ENCODE data around the gene CREM.
"Not testable (repeated sequence)": the region's sequence is repeated elsewhere in the genome, so short reads cannot be mapped to it uniquely, and the experiment has no call there.

Gene CREM

DNA sequence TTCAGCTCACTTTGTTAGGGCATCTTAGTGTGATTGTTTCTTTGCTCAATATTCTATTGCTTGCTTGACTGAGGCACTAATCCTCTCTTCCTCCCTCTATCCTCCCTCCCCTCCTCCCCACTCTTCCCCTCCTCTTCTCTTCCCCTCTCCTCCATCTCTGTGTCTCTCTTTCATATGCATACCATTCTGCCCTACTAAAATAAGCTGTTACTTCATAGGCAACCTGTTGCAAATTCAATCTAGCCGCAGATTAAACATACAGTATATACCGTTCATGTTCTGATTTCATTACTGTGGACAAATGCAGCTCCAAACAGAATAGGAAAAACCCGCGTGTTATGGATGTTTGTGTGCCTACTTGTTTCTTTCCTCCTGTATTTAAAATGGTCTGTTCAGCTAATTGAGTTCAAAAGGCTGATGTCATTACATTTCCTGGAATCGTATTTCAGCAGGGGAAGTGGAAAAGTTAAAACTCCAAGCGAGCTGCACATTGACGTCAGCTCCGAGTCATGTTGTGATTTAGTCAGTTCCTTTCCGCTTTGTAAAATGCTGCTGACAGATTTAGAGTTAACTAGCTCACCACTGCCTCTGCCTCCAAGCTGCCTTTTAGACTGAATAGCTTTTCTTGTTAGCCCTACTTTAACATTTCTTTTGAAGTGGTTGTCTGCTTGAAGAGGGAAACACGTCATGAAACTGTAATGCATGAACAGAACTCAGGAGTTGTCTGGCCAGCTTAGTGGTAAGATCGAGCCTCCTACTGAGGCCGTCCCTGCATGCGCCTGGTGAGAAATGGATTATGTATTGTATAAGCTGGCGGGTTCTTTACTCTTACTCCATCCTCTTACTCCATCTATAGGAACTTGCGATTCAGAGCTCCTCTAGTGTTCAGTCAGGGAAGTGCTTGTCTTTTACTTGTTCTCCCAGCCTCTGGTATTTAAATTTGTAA lies 69.0 kb downstream of the CREM start:
- peak; percentile 47 for DNase-seq

DNA sequence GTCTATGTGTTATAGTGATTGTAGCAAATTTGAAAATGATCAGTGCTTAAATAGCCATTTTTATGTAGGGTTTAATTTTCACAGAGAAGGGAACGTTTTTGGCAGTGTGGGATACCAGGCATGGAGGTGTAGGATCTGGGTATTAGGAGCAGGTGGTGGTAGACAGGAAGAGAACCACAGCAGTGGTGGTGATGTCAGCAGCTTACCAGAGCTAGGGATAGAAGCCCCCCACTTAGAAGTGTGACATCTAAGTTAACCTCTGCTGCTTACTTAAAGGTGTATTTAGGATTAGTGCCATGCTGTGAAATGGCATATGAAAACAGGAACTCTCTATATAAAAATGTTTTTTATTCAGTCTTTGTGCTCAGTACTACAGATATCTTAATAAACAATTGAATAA lies 73.8 kb downstream of the CREM start:
- no peak for DNase-seq

GRCh38 chr10:35201234-35201633 lies 74.6 kb downstream of the CREM start:
- no peak for DNase-seq

DNA sequence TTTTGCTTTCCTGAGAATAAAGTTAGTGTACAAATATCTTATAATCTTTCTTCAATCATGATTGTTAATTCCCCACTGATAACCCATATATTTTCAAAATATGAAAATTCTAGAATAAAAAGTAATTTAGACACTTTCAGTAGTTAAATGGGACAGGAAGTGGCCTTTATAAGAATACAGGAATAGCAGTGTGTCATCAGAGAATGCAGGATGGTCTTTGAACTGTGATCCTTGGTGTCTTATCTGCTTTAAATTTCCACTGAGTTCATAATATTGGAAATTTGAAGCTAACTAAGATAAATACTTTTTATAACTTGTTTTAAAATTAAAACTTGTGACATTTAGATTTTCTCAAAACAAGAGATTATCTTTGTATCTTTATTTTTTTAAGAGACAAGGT lies 75.4 kb downstream of the CREM start:
- no peak for DNase-seq

DNA sequence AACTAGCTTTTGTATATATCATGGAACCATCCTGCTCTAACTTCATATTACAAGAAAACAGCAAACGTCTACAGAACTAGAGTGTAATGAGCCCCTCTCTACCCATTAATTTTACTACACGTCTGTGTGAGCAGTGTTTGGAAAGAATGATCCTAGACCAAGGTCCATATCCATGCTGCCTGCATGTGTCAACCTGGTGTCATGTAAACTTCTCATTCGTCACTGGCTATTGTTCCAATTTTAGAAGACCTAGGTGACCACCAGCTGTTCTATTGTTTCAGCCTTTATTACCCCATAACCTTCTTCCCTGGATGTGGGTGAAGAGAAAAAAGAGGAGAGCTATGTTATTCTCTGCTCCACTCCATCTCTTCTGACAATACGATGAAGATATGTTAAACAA lies 77.1 kb downstream of the CREM start:
- no peak for DNase-seq

GRCh38 chr10:35204650-35205319 lies 78.1 kb downstream of the CREM start:
- DNase-seq = no peak

- no peak for DNase-seq
These were observed 79.6 kb downstream of the CREM start for GRCh38 chr10:35206274-35206673.

GRCh38 chr10:35208536-35208935 lies 81.9 kb downstream of the CREM start:
- no peak for DNase-seq

DNA sequence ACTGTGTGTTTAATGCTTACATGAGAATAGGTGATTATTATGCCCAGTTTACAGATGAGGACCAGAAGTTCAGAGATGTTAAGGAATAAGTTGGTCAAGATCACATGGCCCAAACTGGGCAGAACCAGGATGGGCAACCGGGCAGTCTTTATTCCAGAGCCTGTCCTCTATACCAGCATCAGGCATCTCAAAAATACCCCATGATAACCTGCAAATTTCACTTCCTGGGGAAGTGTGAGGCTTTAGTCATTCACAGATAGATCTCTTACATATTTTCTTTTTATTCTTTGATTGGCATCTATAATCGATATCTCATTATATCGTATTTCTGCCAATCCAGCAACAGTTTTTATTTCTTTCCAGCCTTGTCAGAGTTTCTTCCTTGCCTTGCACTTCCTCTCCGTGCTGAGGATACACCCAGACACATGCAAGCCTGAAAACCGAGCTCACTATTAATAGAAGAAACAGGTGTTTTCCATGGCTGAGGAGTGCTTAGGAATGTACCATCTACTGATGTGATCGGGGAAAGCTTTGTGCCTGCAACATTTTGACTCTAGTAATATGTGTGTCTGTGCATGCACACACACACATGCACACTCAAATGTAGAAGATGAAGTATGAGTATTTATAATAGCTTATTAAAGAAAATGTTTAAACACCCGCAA lies 82.4 kb downstream of the CREM start:
- DNase-seq = no peak

DNA sequence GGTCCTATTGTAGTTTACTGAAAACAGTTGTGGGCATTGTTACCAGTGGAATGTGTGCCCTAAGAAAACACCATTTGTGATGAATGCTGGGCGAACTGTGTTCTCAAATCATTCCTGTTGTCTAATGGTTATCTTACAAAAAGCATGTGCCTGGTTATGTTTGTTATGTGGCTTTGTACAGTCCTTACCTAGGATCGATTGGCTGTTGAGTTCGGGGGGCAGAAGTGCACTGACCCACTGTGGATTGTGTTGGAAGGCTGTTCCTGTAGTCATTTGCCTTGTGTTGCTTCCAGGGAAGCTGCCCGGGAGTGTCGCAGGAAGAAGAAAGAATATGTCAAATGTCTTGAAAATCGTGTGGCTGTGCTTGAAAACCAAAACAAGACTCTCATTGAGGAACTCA lies 84.3 kb downstream of the CREM start:
- DNase-seq = no peak

DNA sequence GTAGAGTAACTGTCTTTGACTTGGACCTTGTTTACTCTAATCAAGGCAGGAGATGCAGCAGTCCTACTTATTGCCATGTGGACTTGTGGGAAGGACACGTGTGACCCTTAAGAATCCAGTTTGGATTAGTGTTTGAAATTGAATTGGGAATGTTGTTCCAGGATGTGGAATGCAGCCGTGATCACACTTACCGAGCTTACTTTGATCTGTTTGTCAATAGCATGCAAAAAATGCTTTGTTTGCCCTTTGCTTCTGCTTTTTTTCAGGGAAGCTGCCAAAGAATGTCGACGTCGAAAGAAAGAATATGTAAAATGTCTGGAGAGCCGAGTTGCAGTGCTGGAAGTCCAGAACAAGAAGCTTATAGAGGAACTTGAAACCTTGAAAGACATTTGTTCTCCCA lies 84.7 kb downstream of the CREM start:
- DNase-seq = no peak

GRCh38 chr10:35212856-35213255 lies 86.2 kb downstream of the CREM start:
- no peak for DNase-seq

- no peak for DNase-seq
These were observed 87.1 kb downstream of the CREM start for GRCh38 chr10:35213699-35214098.

- DNase-seq = no peak
These were observed 88.0 kb downstream of the CREM start for GRCh38 chr10:35214607-35215020.

DNA sequence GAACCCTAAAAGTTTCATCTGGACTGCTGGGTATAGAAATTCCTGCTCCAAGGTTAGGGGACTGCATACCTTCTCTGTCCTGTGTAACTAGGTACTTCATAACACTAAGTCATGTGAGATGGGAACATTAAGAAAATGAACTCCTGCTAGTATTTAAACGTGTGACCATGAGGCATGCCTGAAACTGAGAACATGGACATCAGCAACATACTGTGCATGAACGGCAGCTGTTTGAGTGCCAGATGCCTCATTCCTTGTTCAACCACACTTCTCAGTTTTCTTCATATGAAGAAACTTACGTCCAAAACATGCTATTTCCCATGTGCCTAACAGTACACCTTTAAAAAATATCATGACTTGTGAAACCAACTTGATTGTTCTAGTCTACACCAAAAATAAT lies 88.5 kb downstream of the CREM start:
- no peak for DNase-seq

DNA sequence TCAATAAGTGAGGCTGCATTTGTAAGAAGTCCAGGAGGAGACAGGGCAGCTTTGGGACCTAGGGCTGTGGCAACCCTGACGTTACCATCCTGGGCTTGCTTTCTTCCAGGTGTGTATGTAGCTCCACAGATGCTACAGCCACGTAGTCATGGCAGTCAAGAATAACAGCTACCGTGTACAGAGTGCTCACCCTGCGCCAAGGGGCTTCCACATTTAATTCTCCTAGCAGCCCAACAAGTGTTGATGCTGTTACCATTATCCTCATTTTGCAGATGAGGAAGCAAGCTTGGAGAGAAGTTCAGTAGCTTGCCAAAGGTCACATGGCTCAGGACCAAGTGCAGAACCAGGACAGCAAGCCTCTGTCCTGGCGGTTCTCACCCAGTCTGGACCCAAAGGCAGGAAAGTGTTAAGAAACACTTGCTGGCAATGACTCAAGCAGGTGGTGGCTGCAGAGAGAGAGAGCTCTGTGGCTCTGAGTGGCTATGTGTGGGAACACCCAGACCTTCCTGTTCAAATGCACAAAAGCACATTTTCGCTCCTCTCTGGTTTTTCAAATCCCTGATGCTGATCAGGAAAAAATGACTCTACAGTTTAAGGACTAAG lies 89.8 kb downstream of the CREM start:
- DNase-seq = peak; percentile 23

GRCh38 chr10:35216956-35217355 lies 90.3 kb downstream of the CREM start:
- not testable (repeated sequence) for DNase-seq

GRCh38 chr10:35217455-35217854 lies 90.8 kb downstream of the CREM start:
- no peak for DNase-seq

- peak; percentile 79 for DNase-seq
These were observed 91.8 kb downstream of the CREM start for GRCh38 chr10:35218339-35218955.

GRCh38 chr10:35219292-35219691 lies 92.6 kb downstream of the CREM start:
- no peak for DNase-seq

DNA sequence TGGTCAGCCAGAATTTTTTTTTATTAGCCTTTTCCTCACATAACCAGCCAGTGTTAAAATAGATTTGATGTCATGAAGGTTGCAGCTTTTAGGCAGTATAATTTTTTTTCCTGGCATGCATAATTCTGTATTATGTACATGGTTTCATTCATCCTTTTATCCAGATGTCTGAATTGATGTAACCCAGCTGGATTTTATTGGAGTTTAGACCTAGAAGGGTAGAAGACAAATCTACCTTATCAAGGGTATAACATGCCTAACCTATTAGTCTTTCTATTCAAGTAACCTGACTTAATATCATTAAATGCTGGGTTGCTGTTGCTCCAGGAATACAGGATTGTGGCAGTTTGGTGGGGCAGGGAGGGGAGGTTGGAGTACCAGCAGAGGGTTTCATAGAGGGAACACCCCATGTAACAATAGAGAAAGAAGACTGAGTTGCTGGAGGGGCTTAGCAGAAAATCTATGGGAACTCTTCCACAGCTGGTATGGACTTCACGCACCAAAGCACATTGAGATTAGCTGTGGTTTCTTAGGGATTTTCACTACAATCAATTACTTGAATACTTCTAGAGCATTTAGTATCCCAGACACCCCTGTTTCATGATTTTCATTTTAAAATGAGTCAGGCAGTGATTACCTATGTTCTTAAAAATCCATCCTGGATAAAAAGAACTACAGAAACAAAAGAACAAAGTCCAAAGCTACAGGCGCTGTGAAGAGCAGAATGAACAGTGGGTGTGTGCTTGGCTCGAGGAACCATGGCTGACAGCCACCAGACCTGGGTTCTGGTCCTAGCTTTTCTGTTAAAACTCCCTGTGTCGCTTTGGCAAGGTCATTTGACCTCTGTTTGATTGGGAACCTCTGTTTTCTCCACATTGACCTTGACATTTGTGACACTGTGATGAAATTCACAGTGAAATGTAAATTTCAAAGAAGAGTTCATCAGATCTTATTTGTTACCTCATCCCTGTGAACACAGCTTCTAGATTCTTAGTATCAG lies 93.5 kb downstream of the CREM start:
- DNase-seq = no peak

DNA sequence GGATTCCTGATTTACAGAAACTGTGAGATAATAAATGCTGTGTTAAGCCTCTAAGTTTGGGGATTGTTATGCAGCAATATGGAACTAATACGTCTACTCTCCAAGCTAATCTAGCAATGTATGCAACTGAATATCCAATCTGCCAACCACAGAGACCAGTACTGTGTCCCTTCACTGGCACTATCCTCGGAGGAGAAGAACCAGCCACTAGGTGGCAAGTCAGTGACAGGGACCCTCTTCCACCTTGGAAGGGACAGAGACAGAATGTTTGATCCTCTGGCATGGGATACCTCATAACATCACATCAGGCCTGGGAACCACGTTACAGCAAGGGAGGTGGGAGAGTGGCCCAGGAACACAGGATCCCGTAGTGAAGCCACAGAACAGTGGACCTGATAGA lies 96.4 kb downstream of the CREM start:
- DNase-seq = no peak
